HL-60/S4 (cell line): ENCODE data around the gene AP2B1.

Source experiments
- in situ Hi-C: fragments of 300-500 bp; cut with MboI; formaldehyde crosslinking; loops from 2 replicates; pipeline ENCODE4 v1.14.3; 2022; ENCODE audit warnings: low sequenced_read_pairs

AP2B1 gene

GRCh38 chr17:35725802-35726126 lies 138.6 kb downstream of the AP2B1 start:
- in situ Hi-C loops: loop anchor here (25.0 kb wide), 1 partner anchor 563 kb away; no protein-coding TSS in a partner anchor

GRCh38 chr17:35726127-35726952 lies 139.2 kb downstream of the AP2B1 start:
- in situ Hi-C loops: loop anchor here (25.0 kb wide), 1 partner anchor 564 kb away; no protein-coding TSS in a partner anchor

- in situ Hi-C loops: loop anchor here (25.0 kb wide), 1 partner anchor 565 kb away; no protein-coding TSS in a partner anchor
Measured at GRCh38 chr17:35726953-35727460, 139.9 kb downstream of the AP2B1 start.

GRCh38 chr17:35727635-35728034 lies 140.5 kb downstream of the AP2B1 start:
- in situ Hi-C loops: loop anchor here (25.0 kb wide), 1 partner anchor 565 kb away; no protein-coding TSS in a partner anchor

GRCh38 chr17:35728551-35728950 lies 141.4 kb downstream of the AP2B1 start:
- in situ Hi-C loops: loop anchor here (25.0 kb wide), 1 partner anchor 566 kb away; no protein-coding TSS in a partner anchor

DNA sequence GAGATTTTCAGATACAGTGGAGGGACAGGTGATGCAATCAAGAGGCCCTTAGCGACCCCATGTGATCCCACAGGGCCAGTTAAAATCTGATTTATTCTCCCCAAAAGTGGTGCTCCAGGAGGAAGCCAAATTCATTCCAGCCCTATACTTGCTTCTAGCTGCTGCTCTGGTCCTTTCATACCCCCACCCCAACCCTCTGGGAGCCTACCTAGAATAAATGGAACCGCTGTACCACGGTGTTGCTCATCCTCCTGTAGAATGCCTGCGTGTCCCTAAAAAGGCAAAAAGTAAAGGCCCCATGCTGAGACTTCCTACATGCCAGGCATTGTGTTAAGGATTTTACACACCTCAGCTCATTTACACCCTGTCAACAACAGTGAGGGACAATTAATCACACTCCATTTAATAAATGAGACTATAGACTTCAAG lies 142.3 kb downstream of the AP2B1 start:
- in situ Hi-C loops: loop anchor here (25.0 kb wide), 1 partner anchor 567 kb away; no protein-coding TSS in a partner anchor

DNA sequence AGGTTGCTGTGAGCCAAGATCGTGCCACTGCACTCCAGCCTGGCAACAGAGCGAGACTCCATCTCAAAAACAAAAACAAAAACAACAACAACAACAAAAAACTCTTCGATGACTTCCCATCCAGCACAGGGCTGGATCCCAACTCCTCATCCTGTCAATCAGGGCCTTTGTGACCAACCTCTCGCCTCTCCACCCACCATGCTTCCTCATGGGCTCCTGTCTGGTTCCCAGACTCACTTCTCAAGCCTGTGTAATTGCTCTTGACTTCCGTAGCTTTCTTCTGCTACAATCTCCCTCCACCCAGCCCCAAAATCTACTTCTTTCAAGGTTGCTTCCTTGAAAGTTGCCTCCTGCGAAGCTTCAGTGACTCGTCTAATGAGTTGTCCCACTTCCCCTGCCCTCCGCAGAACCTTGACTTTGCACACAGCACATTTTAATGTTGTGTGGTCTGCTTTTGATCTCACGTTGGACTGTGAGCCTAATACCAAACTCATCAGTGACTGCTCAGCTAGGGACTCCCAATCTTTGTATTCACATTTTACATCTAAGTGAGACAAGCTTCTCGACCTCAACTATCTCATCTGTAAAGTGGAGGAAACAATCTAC lies 143.4 kb downstream of the AP2B1 start:
- in situ Hi-C loops: loop anchor here (10.0 to 25.0 kb wide), 2 partner anchors 126 to 568 kb away; no protein-coding TSS in a partner anchor

GRCh38 chr17:35731239-35731916 lies 144.3 kb downstream of the AP2B1 start, which contains the start of gene RASL10B:
RASL10B (plus strand) TSS chr17:35731639; CDS start chr17:35735185, 3,546 bp downstream.
- in situ Hi-C loops: loop anchor here (10.0 to 25.0 kb wide), 2 partner anchors 127 to 569 kb away; no protein-coding TSS in a partner anchor

GRCh38 chr17:35731917-35732805 lies 145.0 kb downstream of the AP2B1 start:
- in situ Hi-C loops: loop anchor here (10.0 to 25.0 kb wide), 2 partner anchors 127 to 570 kb away; no protein-coding TSS in a partner anchor

- in situ Hi-C loops: loop anchor here (10.0 to 25.0 kb wide), 2 partner anchors 128 to 570 kb away; no protein-coding TSS in a partner anchor
Measured at GRCh38 chr17:35732806-35733136, 145.6 kb downstream of the AP2B1 start.

GRCh38 chr17:35733366-35733765 lies 146.2 kb downstream of the AP2B1 start:
- in situ Hi-C loops: loop anchor here (10.0 to 25.0 kb wide), 2 partner anchors 129 to 571 kb away; no protein-coding TSS in a partner anchor

DNA sequence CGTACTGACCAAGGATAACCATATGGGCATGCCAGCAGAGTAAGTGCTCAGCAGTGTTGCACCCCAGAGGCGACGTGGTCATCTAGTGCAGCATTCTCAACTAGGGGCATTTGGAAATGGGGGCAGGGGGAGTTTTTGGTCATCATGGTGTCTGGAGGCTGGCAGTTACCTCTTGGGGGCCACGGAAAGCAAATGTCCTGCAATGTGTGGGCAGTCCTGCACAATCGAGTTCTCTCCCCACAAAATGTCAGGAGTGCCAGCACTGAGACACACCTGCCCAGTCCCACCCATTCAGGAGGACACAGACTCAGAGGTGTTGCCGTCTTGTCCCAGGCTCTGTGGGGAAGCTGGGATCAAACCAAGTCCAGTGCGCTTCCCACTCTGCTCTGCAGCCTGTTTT lies 147.3 kb downstream of the AP2B1 start:
- in situ Hi-C loops: loop anchor here (10.0 to 25.0 kb wide), 2 partner anchors 130 to 572 kb away; no protein-coding TSS in a partner anchor

- in situ Hi-C loops: loop anchor here (10.0 to 25.0 kb wide), 2 partner anchors 130 to 573 kb away; no protein-coding TSS in a partner anchor
Measured at GRCh38 chr17:35735036-35735805, 148.1 kb downstream of the AP2B1 start.

GRCh38 chr17:35736236-35736635 lies 149.1 kb downstream of the AP2B1 start:
- in situ Hi-C loops: loop anchor here (10.0 to 25.0 kb wide), 2 partner anchors 131 to 574 kb away; no protein-coding TSS in a partner anchor

DNA sequence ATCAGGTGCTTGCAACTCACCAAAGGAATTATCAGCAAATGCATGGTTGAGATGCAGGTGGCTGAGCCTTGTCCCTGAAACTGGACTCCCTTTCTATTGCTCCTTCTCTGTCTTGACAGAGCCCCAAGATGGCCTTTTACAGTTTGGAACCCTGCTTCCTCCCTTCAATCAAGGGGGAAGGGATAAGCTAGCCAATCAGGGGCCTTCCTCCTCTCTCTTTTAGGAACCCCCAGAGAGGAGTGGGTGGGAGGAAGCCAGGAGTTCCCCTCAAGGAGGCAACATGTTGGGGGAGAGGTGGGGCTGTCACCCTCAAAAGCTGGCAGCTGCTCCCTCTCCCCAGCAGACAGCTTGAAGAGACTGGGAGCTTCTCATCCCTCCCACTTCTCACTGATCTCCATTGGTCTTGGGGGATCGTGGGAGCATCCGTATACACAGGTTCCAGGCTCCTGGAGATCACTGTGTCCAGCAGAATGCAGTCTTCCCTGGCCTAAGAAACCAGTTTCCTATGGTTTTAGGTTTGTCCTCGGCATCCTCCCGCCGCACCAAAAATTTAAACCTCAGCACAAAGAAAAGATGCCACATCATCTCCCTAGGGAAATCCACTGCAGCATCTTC lies 151.5 kb downstream of the AP2B1 start:
- in situ Hi-C loops: loop anchor here (10.0 to 25.0 kb wide), 2 partner anchors 134 to 576 kb away; no protein-coding TSS in a partner anchor

GRCh38 chr17:35740216-35740615 lies 153.1 kb downstream of the AP2B1 start:
- in situ Hi-C loops: loop anchor here (25.0 kb wide), 1 partner anchor 578 kb away; no protein-coding TSS in a partner anchor

- in situ Hi-C loops: loop anchor here (25.0 kb wide), 1 partner anchor 579 kb away; no protein-coding TSS in a partner anchor
Measured at GRCh38 chr17:35740997-35741931, 154.1 kb downstream of the AP2B1 start.
